Stimulated activated CD8-positive, alpha-beta memory T cell treated with anti-CD3 and anti-CD28 coated beads, Interleukin-12 subunit alpha, Interleukin-12 subunit beta, amount 100 ng/mL, for 24 hours (primary cell): ENCODE results near the gene MX2.
A peak's percentile ranks its signal among the peaks of the same experiment; 100 is the strongest.
"Not testable (repeated sequence)": the region's sequence is repeated elsewhere in the genome, so short reads cannot be mapped to it uniquely, and the experiment has no call there.

Experiments used
- DNase-seq: peaks from one replicate; pipeline ENCODE4 v3.0.0-alpha.2; 2020; ENCODE audit errors: extremely low read depth

The MX2 gene

DNA sequence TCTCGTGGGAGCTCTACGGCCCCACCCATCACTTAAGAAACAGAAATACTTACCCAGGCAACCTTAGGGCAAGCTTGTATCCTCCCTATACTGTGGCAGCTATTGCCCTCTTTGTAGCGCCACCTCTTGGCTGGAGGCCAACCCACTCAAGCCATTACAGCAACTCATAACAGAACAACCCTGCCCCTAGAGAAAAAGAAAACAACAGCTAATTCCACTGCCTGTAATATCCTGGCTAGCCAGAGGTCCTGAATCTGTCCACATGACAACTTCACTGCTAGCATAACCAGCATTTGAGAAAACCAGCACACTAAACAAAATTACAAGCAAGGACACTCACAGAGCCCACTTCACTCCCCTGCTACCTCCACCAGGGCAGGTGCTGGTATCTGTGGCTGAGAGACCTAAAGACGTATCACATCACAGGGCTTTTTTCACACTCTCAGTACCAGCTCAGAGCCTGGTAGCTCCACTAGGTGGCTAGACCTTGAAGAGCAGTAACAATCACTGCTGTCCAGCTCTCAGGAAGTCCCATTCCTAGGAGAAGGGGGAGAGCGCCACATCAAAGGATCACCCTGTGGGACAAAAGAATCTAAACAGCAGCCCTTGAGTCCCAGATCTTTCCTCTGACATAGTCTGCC is 49.7 kb downstream of the MX2 start:
- no peak for DNase-seq

DNA sequence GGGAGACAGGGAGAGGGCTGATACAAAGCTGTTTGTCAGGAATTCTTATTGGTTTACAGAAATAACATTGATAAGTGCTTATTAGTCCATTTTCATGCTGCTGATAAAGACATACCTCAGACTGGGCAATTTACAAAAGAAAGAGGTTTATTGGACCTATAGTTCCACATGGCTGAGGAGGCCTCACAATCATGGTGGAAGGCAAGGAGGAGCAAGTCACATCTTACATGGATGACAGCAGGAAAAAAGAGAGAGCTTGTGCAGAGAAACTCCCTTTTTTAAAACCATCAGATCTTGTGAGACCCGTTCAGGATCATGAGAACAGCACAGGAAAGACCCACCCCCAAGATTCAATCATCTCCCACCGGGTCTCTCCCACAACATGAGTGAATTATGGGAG is 55.7 kb downstream of the MX2 start:
- not testable (repeated sequence) for DNase-seq

DNA sequence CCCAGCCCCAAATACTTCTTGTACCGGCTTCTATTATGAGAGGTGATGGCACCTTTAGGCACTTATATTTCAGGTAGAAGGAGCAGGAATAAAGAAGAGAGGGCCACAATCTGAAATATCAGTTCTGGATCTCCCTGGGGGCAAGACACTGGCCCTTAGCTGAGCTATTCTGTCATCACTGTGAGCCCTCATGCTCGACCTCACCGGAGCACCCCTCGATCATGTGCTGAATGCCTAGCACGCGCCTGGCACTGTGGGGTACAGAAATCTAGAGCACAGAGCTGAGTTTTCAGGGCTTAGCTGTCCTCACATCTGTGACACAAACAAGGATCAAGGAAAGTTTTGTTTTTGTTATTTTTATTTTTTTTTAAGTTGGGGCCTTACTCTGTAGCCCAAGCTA is 56.6 kb downstream of the MX2 start:
- DNase-seq = no peak

DNA sequence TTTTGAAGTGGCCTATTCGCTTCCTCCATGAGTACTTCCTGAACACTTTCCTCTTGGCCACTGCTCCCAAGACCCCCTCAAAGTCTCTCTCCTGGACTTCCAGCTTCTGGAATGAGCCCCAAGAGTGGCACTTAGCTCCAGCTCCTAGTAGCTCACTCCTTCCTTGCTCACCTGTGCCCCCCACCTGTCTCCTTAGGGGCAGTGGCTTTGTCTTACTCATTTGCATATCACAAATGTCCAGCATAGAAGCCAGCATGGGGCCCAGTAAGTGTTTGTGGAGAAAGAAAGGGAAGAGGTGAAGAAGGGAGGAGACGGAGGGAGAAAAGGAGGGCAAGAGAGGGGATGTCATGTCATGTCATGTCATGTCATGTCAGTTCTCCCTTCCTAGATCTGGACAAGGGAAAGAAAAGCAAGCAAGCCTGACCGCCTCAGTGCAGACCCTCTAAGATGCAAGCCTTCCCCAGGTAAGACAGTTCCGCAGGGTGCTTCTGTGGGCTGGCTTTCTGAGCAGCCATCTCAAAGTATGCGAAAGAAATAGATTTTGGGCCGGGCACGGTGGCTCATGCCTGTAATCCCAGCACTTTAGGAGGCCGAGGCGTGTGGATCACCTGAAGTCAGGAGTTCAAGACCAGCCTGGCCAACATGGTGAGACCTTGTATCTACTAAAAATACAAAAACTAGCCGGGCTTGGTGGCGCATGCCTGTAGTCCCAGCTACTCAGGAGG is 57.3 kb downstream of the MX2 start:
- no peak for DNase-seq

DNA sequence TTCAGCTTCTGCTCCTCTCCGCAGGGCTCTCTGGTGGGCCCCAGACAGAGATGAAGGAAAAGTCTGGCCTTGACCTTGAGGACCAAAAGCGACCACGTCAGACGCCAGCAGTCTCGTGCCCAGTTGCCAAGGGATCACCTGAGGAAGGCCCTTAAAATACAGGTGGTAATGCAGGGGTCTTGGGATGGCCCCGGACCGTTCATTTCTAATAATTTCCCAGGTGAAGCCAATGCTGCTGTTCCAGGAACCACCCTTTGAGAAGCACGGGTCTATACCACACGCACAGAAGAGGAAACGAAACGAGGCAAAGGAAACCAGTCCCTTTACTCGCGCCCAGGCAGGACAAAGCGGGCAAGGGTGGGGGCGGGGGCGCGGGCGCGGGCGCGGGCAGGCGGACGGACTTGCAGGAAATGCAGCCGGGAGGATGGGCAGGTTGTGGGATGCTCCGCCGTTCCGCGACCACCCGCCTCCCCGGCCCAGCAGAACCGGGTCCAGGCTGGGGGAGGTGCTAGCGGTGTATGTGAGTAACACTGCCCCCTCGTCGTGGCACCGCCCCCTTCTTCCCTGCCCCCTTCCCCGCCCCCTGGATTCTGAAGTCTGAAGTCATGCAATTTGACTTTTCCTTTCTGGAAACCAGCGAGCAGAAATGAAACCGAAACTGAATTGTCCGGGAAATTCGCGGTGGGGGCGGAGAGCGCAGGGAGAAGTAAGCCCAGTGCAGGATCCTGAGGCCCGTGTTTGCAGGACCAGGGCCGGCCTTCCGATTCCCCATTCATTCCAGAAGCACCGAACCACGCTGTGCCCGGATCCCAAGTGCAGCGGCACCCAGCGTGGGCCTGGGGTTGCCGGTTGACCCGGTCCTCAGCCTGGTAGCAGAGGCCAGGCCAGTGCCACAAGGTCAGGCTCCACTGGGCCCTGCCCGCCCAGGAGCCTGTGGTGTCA is 58.4 kb downstream of the MX2 start:
- DNase-seq = no peak

DNA sequence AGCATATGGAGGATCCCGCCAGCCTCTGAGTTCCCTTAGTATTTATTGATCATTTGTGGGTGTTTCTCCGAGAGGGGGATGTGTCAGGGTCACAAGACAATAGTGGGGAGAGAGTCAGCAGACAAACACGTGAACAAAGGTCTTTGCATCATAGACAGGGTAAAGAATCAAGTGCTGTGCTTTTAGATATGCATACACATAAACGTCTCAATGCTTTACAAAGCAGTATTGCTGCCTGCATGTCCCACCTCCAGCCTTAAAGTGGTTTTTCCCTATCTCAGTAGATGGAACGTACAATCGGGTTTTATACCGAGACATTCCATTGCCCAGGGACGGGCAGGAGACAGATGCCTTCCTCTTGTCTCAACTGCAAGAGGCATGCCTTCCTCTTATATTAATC is 59.2 kb downstream of the MX2 start:
- DNase-seq = not testable (repeated sequence)

DNA sequence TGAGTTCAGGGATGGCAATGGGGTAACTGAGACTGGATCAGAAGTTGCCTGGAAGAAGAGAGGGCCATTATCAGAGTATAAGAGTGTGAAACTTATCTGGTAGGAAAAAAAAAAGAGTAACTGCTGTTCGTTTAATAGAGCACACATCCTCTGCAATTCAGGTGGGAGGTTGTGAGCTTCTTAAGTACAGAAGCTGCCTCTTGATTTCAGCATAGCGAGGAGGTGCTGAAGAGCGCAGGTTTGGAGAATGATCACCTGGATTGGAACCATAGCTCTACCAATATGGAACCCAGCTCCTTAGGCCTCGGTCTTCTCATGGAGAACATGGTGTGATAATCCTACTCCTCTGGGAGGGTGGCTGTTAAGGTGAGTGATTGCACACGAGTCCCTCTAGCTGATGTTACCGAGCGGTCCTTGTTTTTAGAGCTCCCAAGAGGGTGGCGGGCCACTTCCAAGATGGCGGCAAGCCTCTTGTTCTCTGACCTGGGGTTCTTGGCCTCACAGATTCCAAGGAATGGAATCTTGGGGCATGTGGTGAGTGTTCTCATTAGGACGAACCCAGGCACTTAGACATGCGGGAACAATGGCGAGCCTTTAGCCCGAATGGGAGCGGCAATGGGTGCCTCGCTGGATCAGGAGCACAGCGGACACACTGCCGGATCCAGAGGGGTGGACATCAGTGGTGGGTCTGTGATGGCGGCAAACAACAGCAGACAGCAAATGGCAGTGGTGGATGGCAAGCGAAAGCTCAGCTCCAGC is 60.9 kb downstream of the MX2 start:
- no peak for DNase-seq

DNA sequence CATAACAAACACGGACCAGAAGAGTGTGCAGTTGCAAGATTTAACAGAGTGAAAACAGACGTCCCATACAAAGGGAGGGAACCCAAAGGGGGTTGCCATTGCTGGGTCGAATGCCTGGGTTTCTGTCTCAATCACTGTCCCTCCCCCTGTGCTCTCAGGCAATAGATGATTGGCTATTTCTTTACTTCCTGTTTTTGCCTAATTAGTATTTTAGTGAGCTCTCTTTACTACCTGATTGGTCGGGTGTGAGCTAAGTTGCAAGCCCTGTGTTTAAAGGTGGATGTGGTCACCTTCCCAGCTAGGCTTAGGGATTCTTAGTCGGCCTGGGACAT is 61.4 kb downstream of the MX2 start:
- DNase-seq = not testable (repeated sequence)

DNA sequence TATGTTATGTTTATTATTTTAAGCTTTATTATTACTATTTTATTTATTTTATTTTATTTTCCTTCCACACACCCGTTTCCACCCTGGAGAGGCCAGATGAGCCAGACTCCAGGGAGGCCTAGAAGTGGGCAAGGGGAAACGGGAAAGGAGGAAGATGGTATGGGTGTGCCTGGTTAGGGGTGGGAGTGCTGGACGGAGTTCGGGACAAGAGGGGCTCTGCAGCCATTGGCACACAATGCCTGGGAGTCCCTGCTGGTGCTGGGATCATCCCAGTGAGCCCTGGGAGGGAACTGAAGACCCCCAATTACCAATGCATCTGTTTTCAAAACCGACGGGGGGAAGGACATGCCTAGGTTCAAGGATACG is 63.7 kb downstream of the MX2 start:
- DNase-seq = no peak

DNA sequence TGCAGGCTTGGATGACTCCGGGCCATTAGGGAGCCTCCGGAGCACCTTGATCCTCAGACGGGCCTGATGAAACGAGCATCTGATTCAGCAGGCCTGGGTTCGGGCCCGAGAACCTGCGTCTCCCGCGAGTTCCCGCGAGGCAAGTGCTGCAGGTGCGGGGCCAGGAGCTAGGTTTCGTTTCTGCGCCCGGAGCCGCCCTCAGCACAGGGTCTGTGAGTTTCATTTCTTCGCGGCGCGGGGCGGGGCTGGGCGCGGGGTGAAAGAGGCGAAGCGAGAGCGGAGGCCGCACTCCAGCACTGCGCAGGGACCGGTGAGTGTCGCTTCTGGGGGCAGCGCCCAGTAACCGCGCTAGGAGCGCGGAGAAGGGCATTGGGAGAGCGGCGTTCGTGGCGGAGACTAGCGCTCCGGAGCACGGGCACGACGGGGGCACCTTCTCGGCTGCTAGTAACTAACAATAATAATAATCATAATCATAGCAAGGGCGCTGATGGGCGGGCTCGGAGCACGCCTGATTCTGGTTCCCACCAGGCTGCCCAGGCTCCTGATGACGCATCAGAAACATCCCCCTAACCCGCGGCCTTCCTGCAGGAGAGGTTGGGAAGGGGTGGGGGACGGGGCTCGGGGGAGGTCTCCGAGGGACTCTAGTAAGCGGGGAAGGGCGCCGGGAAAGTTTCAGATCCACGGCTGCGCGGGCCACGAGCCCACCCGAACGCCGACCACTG is 64.3 kb downstream of the MX2 start, which contains the start of gene MX1:
MX1 (plus strand) TSS at position 286 of the 722 bp plus-strand sequence. CDS start 5,832 bp downstream, outside the sequence.
- peak; percentile 60 for DNase-seq

DNA sequence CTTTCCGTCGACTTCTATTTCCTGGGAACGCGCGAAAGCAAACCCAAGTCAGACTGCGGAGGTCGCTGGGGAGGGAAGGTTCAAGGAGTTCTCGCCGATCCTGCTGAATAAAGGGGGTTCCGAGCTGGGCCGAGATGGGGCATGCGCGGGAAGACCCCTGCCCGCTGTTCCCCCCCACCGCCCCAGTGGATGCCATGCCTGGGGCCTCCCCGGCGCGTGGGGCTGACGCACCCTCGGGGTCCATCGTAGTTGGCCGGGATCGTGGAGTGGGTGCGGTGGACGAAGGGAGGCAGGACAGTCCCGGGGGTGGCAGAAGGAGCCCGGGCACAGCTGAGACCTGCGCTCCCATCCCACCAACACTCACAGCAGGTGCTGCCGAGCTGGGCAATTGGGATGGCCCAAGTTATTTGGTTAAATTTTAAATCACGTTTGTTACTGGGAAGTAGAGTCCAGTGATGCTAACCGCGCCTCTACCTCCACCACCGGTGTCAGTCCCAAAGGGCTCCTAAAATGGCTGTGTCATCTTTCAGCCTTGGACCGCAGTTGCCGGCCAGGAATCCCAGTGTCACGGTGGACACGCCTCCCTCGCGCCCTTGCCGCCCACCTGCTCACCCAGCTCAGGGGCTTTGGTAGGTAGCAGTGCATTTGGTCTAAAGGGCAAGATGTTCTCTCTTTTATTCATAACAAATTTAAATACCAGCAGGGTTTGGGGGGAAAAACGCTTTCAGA is 65.0 kb downstream of the MX2 start:
- no peak for DNase-seq

DNA sequence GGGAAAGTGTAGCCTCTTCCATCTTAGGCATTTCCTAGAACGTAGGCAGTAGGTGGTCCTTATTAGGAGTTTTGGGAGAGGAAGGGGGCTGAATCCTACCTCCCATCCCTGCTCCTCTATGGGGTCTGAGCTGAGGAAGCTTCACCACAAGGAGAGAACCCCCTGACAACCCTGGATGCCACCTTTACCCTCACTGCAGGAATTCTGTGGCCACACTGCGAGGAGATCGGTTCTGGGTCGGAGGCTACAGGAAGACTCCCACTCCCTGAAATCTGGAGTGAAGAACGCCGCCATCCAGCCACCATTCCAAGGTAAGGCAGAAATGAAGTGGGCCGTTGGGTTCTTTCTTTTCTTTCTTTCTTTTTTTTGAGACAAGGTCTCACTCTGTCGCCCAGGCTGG is 65.7 kb downstream of the MX2 start:
- DNase-seq = no peak

DNA sequence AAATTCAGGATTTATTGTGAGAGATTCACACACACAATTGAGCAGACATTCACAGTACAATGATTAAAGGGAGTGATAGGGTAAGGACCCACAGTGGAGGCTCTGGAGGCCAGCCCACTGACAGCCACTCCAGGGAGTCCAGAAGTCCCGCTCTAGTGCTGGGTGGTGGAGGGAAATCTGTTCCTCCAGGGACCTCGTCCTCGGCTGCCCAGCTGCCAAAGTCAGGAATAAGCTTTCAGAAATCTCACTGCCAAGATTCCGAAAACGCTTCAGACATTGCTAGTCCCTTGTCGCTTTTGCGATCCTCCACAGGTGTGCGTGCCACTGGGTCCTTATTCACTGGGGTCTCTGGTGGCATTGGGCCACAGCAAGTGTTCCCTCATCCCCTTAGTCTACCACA is 66.5 kb downstream of the MX2 start:
- no peak for DNase-seq

DNA sequence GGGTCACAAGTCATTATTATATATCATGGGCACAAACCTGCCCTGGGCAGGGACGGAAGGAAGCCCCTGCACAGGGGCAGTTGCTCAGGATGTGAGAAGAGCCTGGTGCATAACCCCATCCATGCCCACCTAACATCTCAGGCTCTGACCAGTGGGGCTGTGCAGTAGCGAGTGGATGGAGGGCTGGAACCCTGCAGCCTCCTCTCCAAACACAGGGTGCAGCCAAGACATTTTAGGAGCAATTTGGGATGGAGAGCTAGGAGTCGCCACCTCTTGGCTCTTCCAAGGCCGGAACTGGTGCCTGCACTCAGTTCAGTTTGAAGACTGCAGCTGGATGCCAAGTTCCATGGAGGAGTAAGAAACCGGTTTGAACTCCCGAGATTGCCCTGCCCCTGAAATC is 67.0 kb downstream of the MX2 start:
- no peak for DNase-seq

DNA sequence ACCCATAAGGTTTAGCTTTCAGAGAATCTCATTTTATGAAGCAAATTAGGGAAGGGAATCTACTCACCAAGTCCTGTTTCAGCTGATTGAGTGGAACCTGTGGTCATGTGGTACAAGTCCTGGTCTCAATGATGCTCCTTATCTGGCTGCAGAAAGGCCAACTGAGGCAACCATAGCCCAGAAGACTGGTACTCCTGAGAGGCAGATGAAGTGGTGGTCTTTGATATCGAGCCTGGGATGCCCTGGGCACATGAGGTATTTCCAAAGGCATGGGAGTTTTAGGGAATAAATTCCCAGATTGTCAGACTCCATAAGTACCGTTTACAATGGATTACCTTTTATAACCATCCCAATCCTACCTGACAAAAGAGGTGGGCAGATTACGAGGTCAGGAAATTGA is 67.5 kb downstream of the MX2 start:
- no peak for DNase-seq

DNA sequence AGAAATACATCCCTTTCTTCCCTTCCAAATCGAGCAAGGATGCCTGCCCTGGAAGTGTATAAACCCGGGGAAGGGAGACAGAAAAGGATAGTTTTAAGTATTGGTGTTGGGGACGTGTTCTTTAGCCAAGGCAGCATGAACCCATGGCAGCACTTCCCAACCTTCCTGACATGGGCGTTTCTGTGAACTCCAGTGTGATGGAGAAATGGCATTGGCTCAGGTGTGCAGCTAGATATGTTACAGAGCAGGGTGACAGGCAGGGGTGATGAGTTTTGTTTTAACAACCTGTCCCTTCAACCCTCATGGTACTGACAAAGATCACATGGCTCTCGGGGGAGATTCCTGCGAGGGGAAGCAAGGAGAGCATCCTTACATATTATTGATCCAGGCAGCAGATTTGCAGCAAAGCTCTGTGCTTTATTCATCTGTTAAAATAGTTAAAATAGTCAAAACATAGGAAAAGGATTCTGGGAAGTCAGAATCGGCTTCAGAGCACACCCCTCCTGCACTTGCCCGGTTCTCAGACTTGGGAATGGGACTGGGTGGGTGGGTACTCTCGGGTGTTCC is 68.2 kb downstream of the MX2 start:
- DNase-seq = no peak

DNA sequence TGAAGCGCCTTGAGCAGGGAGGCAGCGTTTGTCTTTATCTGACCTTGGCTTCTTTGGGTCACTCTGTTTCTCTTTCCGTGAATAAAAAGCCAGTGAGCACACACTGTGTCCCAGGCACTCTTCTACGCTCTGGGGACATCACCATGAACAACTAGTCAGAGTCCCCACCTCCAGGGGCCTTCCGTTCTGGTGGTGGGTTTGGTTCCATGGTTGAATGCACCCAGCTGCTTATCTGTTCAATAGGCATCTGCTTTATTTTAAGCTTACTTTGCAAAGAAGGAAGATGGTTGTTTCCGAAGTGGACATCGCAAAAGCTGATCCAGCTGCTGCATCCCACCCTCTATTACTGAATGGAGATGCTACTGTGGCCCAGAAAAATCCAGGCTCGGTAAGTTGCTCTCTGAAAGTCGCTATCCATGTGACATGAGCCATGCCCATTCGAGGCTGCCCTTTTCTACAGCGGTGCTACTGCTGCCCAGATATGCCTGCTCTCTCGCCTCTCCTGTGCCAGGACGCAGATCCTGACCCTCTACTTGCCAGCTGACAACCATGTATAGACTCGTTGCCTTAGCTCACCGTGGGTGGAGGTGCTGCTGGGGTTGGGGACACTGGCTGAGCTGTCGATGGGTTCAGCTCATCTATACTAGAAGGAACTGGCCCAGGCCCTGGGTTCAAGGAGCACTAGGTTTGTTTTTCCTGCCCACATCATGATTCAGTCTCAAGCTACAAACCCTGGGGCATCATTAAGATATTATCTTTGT is 70.1 kb downstream of the MX2 start:
- no peak for DNase-seq

DNA sequence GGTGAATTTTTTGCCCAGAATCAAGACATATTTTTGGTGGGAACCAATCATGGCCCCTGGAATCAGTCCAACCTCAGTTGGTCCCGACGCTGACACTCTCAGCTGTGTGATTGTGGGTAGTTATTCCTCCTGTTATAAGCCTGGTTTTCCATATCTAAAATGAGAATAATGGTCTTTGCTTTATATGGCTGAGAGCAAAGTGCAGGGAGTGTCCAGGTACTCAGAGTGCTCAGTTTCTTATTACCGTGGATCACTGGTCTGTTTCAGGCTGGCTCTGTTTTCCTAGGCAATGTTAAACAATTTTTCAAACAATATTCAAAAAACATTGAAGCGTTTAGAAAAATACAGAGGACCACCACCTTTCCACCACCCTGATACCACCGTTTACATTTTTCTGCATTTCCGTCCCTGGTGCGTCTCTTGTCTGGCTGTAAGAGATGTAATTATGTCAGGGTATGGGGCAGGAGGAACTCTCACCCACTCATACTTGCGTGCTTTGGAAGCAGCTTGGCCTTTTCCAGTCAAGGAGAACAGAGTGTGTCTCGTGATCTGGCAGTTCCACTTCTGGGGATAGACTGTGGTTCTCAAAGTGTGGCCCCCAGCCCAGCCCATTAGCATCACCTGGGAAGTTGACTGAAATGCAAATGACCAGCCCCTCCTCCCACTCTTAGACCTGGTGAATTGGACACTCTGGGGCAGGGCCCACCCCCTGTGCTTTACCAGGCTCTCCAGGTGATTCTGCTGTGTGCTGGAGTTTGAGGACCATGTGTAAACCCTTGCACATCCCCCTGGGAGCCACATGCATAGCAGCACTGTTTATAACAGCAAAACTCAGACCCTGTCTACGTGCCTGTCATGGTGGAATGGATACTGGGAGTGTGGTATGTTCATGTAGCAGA is 71.0 kb downstream of the MX2 start:
- DNase-seq = no peak
